Stimulated activated CD8-positive, alpha-beta memory T cell treated with anti-CD3 and anti-CD28 coated beads, Interleukin-12 subunit alpha, Interleukin-12 subunit beta, amount 100 ng/mL, for 24 hours (primary cell): ENCODE results near the gene NRN1L.

Source experiments
- DNase-seq: peaks from one replicate; pipeline ENCODE4 v3.0.0-alpha.2; 2020; ENCODE audit errors: extremely low read depth

The NRN1L gene

DNA sequence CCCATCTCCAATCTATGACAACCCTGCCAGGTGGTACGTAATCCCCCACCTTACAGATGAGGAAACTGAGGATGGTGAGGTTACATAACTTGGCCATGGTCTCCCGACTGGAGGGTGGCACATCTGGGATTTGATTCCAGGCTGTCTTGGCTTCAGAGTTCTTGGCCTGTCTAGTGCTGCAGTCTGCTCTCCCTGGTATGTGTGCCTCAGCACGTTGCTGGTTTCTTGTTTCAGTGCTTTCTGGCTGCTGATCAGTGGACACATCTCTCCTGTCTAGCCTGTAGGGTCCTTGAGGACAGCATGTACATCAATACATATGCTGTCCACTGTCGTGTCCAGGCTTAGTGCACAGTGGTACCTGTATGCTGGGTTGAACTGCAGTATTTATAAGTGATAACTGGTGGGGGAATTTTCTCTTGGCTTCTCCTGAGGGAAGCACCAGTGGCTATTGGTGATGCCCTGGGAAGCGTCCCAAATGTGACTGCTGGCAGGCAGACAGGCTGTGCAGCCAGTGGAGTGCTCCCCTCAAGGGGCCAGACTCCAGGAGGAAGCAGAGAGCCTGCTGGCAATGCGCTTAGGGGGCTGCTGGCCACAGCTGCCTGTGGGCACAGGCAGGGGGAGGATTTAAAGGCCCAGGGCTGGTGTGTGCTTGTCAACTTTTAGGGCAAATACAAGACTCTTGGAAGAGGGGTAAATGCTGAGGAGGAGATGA, 32.6 kb downstream of the NRN1L start:
- no peak for DNase-seq

DNA sequence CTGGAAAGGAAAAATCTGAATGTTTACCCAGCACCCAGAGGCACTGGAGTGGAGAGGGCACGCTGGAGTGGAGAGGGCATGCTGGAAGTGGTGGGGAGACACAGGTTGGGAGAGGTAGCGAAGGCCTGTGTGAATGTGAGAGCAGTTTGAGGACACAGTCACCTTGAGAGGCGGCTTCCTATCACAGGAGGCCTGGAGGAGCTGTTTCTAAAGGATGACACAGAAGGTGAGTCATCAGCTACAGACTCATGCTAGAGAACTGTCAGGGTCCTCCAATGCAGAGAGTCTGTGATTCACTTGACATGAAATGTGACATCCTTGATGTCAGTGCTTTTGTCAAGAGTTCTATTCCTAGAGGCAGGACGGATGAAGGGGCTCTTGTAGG, 33.2 kb downstream of the NRN1L start:
- no peak for DNase-seq

DNA sequence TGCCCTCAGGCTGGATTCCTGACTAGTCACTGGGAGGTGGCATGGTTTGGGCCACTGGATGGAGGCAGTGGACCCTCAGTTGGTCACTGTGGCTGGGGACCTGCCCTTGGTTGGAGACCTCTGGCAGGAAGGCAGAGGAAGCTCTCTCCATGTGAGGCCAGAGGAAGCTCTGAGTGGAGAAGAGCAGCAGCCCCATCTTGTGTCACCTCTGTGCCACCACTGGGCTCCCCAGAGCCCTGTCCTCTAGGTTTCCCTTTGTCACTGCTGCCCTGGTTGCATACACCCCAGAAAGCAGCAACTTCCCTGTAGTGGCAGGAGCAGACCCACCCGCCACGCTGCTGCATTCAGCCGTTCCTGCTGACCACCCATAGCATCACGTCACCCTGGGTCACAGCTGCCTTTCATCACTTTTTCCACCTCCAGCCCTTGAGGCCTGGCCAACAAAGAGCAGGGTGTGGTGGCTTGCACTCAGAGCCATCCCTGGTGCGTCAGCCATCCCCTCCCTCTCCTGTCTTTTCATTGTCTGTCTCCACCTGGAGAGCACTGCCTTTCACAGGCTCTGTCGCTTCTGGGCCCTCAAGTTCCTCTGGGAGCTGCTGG, 35.0 kb downstream of the NRN1L start:
- no peak for DNase-seq

DNA sequence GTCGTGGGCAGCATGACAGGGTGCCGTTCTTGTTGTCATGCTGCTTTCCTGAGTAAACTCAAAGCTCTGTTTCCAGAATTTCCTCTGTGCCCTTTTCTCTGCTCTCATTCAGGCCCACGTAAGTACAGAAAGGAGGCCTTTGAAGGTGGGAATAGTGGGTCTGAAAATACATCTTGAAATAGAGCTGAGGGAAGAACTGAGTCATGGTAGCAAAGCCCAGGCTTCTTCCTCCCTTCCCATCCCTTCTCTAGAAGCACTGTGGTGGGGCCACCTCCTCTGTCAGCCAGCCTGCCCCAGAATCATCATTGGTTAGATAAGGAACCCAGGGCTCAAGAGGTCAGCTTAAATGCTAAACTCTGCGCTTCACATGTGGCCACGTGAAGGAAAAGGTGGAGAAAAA, 37.5 kb downstream of the NRN1L start:
- DNase-seq = no peak

DNA sequence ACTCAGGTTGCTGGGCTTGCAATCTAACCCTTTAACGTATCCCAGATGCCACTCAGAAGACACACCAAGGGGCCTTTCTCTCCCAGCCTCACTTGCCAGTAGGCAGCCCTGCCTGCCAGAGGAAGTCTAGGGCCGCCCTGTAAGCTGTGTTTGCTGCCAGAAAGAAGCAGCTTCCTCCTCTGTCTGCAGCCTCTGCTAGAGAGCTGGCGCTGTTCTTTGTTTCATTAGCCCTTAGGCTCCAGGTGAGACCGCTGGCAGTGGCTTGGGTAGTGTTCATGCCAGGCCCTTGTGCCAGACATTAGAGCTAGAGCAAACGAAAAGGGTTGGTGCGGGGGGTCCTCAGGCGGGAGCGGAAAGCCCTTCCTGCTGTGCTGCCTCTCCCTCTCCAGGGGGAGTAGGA, 38.1 kb downstream of the NRN1L start:
- DNase-seq = no peak

DNA sequence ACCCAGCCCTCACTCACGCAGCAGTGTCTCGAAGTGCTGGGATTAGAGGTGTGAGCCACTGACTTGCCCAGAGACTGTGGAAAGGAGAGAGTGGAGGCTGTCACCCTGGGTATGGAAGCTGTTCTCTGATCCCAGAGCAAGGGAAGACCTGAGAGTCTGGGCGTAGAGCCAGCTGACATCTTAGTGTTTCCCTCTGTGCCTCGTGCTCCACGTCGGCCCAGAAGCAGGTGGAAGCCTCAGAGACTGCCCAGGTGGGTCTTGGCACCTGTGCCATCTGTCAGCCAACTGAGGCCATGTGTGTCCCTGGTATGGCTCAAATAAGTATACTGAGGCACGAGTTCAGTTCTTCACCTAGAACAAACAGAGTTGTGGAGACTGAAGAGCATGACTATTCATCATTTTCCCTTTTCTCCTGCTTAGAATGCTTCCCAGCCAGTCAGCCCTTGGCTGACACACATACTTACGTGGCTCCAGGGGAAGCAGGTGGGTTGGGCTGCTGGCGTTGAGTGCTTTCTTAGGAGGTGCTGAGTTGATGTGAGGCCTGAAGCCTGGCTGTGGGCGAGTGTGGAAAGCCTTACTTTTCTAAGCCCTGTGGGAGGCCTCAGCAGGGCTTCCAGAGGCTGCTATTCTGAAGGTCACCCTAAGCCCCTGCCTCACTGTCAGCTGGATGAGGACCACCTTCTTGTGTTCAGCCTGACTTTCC, 38.9 kb downstream of the NRN1L start:
- DNase-seq = no peak

DNA sequence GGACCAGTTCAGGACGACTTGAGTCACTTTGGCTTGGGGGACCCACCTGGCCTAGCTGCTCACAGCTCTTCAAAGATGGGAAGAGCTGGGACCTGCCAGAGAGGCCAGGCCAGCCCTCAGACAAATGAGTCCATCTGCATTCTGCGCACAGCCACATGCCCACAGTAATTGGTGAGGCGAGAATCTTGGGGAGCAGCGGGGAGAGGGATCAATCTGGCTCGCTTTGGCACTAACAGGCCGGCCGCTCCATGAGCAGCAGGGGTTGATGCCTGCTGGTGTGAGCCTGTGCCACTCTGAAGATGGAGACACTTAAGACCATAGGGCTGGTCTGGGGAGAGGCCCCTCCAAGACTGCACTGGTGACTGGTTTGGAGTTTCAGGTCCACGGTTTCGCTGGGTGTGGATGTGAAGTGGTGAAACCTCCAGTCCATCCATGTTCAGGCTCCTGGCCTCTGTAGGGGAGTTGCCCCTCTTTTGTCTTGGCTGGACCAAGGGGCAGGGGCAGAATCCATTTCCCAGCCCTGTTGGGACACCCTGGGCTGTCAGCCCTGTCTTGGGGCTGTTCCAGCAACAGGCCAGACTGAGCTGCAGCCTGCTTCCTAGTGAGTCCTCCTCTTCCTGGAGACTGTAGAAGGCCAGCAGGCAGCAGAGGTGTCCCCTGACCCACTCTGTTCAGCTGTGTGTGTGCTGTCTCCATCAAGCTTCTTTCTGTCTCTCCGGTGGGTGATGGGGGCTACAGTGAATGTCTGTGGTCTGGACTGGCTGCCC, 39.6 kb downstream of the NRN1L start:
- DNase-seq = no peak

DNA sequence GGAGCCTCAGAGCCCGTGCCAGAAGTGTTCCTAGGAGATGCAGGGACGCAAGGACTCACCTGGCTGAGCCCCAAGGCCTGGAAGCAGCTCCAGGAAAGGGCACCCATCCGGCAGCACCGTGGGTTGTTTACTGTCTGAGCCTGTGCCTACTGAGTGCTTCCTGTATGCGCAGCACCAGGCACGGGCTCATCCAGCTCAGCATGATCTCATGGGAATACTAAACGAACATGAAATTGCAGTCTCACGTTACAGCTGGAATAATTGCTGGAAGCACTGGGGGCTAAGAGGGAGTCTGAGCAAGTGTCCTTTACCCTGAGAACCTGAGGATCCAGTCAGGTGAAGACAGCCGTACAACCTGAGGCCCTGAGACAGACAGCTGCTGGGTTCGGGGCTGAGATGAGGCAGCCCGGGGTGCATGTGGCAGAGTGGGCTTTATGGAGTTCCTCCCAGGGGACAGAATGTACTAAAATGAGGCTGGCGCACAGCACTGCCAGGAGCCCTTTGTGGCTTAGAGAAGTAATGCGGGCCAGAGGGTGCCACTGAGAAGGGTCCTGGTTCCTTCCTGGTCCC, 41.6 kb downstream of the NRN1L start:
- DNase-seq = no peak

DNA sequence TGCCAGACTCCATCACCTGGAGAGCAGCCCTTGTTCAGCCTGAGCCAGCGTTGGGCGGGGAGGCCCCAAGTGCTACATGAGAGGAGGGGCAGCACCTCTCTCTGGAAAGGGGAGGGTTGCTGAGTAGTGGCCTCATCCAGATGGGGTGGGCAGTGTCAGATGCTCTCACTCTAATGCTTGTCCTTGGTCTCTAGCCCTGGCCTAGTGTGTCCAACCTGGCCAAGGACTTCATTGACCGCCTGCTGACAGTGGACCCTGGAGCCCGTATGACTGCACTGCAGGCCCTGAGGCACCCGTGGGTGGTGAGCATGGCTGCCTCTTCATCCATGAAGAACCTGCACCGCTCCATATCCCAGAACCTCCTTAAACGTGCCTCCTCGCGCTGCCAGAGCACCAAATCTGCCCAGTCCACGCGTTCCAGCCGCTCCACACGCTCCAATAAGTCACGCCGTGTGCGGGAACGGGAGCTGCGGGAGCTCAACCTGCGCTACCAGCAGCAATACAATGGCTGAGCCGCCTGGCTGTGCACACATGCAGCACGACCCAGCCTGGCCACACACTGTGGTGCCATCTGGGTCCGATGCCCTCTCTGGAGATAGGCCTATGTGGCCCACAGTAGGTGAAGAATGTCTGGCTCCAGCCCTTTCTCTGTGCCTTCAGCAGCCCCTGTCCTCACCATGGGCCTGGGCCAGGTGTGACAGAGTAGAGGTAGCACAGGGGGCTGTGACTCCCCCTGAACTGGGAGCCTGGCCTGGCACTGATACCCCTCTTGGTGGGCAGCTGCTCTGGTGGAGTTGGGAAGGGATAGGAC, 42.7 kb downstream of the NRN1L start:
- DNase-seq = no peak

DNA sequence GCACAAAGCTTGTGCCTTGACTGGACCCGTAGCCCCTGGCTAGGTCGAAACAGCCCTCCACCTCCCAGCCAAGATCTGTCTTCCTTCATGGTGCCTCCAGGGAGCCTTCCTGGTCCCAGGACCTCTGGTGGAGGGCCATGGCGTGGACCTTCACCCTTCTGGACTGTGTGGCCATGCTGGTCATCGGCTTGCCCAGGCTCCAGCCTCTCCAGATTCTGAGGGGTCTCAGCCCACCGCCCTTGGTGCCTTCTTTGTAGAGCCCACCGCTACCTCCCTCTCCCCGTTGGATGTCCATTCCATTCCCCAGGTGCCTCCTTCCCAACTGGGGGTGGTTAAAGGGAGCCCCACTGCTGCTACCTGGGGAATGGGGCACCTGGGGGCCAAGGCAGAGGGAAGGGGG, 43.5 kb downstream of the NRN1L start:
- DNase-seq = no peak

DNA sequence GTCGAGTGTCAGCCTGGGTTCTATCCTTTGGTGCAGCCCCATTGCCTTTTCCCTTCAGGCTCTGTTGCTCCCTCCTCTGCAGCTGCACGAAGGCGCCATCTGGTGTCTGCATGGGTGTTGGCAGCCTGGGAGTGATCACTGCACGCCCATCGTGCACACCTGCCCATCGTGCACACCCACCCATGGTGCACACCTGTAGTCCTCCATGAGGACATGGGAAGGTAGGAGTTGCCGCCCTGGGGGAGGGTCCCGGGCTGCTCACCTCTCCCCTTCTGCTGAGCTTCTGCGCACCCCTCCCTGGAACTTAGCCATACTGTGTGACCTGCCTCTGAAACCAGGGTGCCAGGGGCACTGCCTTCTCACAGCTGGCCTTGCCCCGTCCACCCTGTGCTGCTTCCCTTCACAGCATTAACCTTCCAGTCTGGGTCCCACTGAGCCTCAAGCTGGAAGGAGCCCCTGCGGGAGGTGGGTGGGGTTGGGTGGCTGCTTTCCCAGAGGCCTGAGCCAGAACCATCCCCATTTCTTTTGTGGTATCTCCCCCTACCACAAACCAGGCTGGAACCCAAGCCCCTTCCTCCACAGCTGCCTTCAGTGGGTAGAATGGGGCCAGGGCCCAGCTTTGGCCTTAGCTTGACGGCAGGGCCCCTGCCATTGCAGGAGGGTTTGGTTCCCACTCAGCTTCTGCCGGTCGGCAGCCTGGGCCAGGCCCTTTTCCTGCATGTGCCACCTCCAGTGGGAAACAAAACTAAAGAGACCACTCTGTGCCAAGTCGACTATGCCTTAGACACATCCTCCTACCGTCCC, 44.1 kb downstream of the NRN1L start:
- peak; percentile 44 for DNase-seq

DNA sequence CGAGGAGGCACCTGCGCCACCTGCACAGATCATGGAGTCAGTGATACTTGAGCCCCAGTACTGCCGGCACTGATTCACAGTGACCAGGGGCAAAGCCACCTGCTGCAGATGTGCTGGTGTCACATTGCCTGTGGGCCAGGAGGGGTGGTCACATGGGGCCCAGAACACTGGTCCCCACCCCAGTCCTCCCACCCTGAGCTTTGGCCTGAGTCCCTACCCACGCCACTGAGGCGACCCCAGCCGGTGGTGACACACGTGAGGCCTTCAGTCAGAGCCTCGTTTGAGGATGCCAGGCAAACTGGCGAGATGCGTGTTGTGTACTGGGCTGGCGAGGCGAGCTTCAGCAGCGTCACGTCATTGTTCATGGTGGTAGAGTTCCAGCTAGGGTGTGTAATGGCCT, 45.5 kb downstream of the NRN1L start:
- no peak for DNase-seq

DNA sequence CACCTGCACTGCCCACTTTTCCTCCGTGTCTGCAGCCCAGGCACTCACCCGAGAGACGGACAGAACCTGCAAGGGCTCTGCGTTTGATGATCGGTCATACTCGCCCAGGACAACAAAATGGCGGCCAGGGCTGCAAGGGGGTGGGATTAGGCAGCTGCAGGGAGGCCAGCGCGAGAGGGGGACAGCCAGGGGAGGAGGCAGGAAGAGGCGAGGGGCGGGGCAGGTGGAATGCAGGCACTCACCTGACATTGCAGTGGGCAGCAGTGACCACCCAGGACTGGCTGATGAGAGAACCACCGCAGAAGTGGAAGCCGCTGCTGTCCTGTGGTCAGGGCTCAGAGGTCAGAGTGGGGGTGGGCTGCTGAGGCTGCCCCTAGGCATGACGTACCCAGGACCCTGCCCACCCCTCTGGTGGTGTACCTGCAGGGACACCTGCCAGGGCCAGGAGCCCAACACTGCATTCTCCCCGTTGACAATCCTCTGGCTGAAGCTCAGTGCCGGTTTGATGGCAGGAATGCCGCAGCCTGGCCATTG, 46.1 kb downstream of the NRN1L start:
- no peak for DNase-seq

DNA sequence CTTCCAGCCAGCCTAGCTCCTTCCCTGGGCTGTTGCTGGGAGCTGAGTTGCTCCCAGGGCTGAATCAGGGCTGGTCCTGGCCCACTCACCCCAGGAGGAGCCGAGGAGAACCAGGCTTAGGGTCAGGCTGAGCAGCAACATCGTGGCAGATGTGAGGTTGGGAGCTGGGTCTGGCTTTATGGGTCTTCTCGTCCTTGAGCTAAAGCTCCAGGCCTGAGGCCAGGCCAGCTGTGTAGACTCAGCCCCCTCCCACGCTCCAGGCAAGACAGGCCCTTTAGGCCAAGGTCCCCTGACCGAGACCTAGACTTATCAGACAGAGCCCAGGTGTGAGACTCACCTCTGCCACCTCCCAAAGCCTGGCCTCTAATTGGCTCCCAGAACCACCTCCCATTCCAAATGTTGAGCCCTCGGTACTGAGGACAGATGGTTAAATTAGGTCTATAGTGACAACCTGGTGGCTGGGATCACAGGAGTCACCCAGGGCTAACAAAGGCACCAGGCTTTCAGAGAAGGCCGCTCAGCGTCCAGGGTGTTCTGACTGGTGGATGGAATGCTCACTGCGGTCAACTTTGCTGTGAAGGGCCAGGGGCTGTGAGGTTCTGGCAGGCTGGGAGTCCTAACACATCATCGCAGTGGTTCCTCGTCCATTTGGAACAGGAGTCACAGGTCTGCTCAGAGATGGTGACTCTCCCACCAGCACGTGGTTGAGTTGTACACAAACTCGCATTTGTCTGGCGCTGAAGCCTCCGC, 47.2 kb downstream of the NRN1L start, which contains the start of gene CTRL:
TSS of gene CTRL (minus strand) at position 151 of the 750 bp plus-strand sequence. CDS start at position 141, 10 bp downstream.
- DNase-seq = no peak

DNA sequence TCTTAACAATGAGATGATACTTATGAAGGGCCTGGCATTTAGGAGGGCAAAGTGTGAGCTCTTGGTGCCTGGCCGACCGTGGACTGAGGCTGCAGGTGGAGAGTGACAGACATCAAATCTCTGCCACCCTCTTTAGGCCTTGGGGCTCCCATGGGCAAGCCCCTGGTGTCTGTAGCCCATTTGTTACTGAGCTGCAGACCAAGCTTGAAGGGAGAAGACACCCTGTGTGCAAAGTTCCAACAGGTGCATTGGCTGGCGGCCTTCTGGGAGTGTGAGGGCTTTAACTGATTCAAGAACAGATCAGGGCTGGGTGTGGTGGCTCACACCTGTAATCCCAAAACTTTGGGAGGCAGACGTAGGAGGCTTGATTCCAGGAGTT, 47.8 kb downstream of the NRN1L start:
- DNase-seq = no peak

DNA sequence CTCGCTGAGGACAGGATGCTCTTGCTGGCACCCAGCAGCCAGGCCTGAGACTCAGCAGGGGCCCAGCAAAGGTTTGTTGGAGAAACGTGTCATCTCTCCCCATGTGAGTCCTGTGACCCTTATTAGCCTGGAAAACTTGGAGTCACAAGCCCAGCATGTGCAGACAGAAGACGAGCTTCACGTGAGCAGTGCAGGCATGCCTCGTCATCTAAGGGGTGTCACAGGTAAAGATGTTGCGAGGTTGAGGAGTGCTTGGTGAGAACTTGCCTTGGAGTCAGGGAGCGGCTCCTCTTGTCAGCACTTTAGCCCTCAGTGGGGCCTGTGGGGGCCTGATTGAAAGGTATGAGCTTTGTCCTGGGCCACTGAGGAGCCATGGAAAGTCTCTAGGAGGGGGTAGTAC, 49.1 kb downstream of the NRN1L start:
- DNase-seq = no peak

DNA sequence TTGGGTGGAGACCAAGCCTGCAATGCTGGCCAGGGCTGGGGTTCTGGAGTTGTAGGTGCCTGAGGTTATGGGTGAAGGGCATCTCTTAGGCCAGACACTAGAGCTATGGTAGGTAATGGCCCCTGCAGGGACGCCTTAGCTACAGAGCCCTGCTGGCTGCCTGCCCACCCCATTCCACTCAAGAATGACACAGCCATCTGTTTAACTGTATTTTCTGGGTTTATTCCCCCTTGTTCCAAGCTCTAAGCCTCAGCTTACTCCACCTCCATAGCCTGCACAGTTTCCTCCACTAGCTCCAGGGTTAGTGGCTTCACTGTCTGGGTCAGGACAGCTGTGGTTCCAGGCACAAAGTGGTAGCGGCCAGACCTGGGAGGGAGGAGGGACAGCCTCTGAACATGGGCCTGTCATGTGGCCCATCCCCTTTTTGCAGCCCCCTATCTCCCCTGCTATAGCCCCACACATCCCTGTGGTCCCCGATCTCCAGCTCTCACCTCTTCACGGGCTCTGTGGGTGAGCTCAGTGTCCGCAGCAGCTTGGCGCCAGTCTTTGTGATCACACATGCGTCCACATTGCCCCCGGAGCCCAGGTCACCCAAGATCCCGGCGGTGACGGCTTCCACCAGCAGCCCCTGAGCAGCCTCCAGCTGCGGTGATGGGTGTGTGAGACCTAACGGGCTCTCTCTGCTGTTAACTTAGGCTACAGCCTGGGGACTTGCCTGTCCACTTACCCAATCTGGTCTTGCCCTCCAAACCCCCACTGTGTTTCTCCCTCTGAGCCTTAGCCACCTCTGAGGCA, 49.8 kb downstream of the NRN1L start:
- no peak for DNase-seq

DNA sequence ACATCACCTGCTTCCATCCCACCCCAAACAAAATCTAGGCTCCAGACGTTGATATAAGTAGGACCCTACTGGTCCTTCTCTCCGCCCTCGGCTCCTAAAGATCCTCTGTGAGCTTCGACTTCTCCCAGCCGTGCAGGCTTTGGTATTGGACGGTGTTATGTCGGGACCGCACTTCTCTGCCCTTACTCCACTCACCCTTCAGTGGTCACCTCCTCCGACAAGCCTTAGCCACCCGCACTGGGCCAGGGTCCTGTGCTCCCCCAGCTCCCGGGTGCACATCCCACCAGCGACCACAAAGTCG, 50.4 kb downstream of the NRN1L start:
- DNase-seq = no peak
